SK-N-SH (cell line): ENCODE results near the gene ACCS. TPM values are rescaled to one million over a fixed set of nuclear protein-coding genes. Genes with fewer than 3 reads are reported as not detected.

Source experiments
- CTCF ChIA-PET: fragments of 300-600, 350-600 bp; formaldehyde crosslinking; extraction: SDS; loops from one replicate; lab custom pipeline; 2021; lab: Yijun Ruan, JAX
- POLR2A ChIA-PET: fragments of 350-600 bp; sonication (Branson Sonifier 250); formaldehyde crosslinking; extraction: SDS; loops from one replicate; lab custom pipeline; 2020; ENCODE audit warnings: antibody characterized with exemption, inconsistent platforms; lab: Yijun Ruan, JAX
- DNase-seq: peaks from one replicate; pipeline ENCODE4 v3.0.0; 2012
- H2AFZ ChIP-seq: fragments of 200-600 bp; sonication (generic); 2 replicates; pipeline ENCODE4 v1.8.1; 2016; ENCODE audit warnings: antibody characterized with exemption, mild to moderate bottlenecking, low read depth
- H3F3A ChIP-seq: fragments of 200-600 bp; sonication (generic); replicated peaks from 2 replicates; pipeline ENCODE3; 2016; ENCODE audit warnings: antibody characterized with exemption, mild to moderate bottlenecking; ENCODE audit not compliant: insufficient read depth
- H3K27ac ChIP-seq, 2 experiments: fragments of 200-500 bp in 1 of 2; fragments of 200-600 bp in 1 of 2; sonication (Bioruptor generic) in 1 of 2; sonication (generic), shearing (Covaris generic) in 1 of 2; 2 replicates each; pipeline versions ENCODE4 v1.5.1 to v1.6.1; 2014 to 2016; ENCODE audit warnings: low read depth in 2 of 2, inconsistent platforms in 1 of 2, low read length in 1 of 2, mild to moderate bottlenecking in 1 of 2, mixed read lengths in 1 of 2
- H3K27me3 ChIP-seq: fragments of 200-600 bp; sonication (generic), shearing (Covaris generic); 2 replicates; pipeline ENCODE4 v1.6.1; 2016; ENCODE audit warnings: mixed run types; ENCODE audit not compliant: insufficient read depth
- H3K36me3 ChIP-seq, 2 experiments: fragments of 200-500 bp in 1 of 2; fragments of 200-600 bp in 1 of 2; sonication (Bioruptor generic) in 1 of 2; sonication (generic) in 1 of 2; replicated peaks in 1 of 2; 2 replicates each; pipeline versions ENCODE3 to v1.5.1; 2014 to 2016; ENCODE audit warnings: low read length in 1 of 2, mild to moderate bottlenecking in 1 of 2; ENCODE audit not compliant: insufficient read depth in 2 of 2, control insufficient read depth in 1 of 2
- H3K4me1 ChIP-seq, 2 experiments: fragments of 200-500 bp in 1 of 2; fragments of 200-600 bp in 1 of 2; sonication (Bioruptor generic) in 1 of 2; sonication (generic), shearing (Covaris generic) in 1 of 2; 2 replicates each; pipeline versions ENCODE4 v1.5.1 to v1.6.1; 2014 to 2016; ENCODE audit warnings: low read depth in 1 of 2, low read length in 1 of 2, mixed run types in 1 of 2; ENCODE audit not compliant: insufficient read depth in 2 of 2, control insufficient read depth in 1 of 2
- H3K4me2 ChIP-seq: fragments of 200-600 bp; sonication (generic), shearing (Covaris generic); 2 replicates; pipeline ENCODE4 v1.6.1; 2017; ENCODE audit warnings: mixed run types
- H3K4me3 ChIP-seq, 2 experiments: fragments of 200-500 bp in 1 of 2; fragments of 200-600 bp in 1 of 2; sonication (Bioruptor generic) in 1 of 2; sonication (generic), shearing (Covaris generic) in 1 of 2; 2 replicates each; pipeline versions ENCODE4 v1.5.1 to v1.8.1; 2014 to 2016; ENCODE audit warnings: low read depth in 2 of 2, inconsistent platforms in 1 of 2, low read length in 1 of 2, mild to moderate bottlenecking in 1 of 2, mixed read lengths in 1 of 2, moderate library complexity in 1 of 2
- H3K79me2 ChIP-seq: fragments of 200-600 bp; sonication (generic); 2 replicates; pipeline ENCODE4 v1.8.1; 2017; ENCODE audit warnings: mild to moderate bottlenecking; ENCODE audit not compliant: insufficient read depth
- H3K9ac ChIP-seq: fragments of 200-600 bp; sonication (generic); 2 replicates; pipeline ENCODE4 v1.6.1; 2017; ENCODE audit warnings: mixed run types
- H3K9me2 ChIP-seq: fragments of 200-600 bp; sonication (generic); 2 replicates; pipeline ENCODE4 v1.6.1; 2017; ENCODE audit warnings: mixed run types
- H3K9me3 ChIP-seq: fragments of 200-600 bp; sonication (generic); 2 replicates; pipeline ENCODE4 v1.6.1; 2017; ENCODE audit warnings: mixed run types, mild to moderate bottlenecking, moderate library complexity
- H4K20me1 ChIP-seq: fragments of 200-600 bp; sonication (generic); 2 replicates; pipeline ENCODE4 v1.6.1; 2017; ENCODE audit warnings: mild to moderate bottlenecking, mixed run types; ENCODE audit not compliant: insufficient read depth
- CHD2 ChIP-seq: fragments of 150-350 bp; IDR thresholded peaks from 2 replicates; pipeline ENCODE4 v1.6.1; 2018; ENCODE audit warnings: low read length; ENCODE audit not compliant: partially characterized antibody
- CTCF ChIP-seq: fragments of 200-600 bp; sonication (generic); IDR thresholded peaks from 2 replicates; pipeline ENCODE4 v1.6.1; 2017; ENCODE audit warnings: antibody characterized with exemption, mild to moderate bottlenecking, moderate library complexity
- EP300 ChIP-seq, 2 experiments: IDR thresholded peaks; 2 replicates each; pipeline versions ENCODE4 v1.4.0 to v1.6.1; 2012; ENCODE audit warnings: borderline replicate concordance in 1 of 2, low read depth in 1 of 2, low read length in 1 of 2
- EZH2phosphoT487 ChIP-seq: fragments of 200-600 bp; sonication (generic); IDR thresholded peaks from 2 replicates; pipeline ENCODE4 v1.6.1; 2017; ENCODE audit warnings: low read depth, mixed run types, mild to moderate bottlenecking, antibody characterized with exemption, moderate library complexity, borderline replicate concordance
- FOSL2 ChIP-seq: IDR thresholded peaks from 2 replicates; pipeline ENCODE4 v1.4.0; 2012; ENCODE audit warnings: low read depth, mild to moderate bottlenecking, moderate library complexity, borderline replicate concordance
- GATA2 ChIP-seq: sonication (generic); formaldehyde crosslinking; IDR thresholded peaks from 2 replicates; pipeline ENCODE4 v1.5.0; 2020; ENCODE audit warnings: mild to moderate bottlenecking, missing genetic modification reagents
- JUND ChIP-seq: IDR thresholded peaks from 2 replicates; pipeline ENCODE4 v1.4.0; 2012
- MAX ChIP-seq: IDR thresholded peaks from 2 replicates; pipeline ENCODE4 v1.4.0; 2012; ENCODE audit warnings: low read depth
- MXI1 ChIP-seq: IDR thresholded peaks from 2 replicates; pipeline ENCODE4 v1.6.1; 2012; ENCODE audit warnings: mild to moderate bottlenecking, low read depth, low read length, improper control_type of control experiment
- NFIC ChIP-seq: IDR thresholded peaks from 2 replicates; pipeline ENCODE4 v1.4.0; 2012; ENCODE audit warnings: borderline replicate concordance
- NRF1 ChIP-seq: IDR thresholded peaks from 2 replicates; pipeline ENCODE4 v1.6.1; 2012; ENCODE audit warnings: low read depth, mild to moderate bottlenecking, low read length
- POLR2AphosphoS5 ChIP-seq: IDR thresholded peaks from 2 replicates; pipeline ENCODE4 v1.6.1; 2012; ENCODE audit warnings: low read depth, low read length
- RAD21 ChIP-seq: IDR thresholded peaks from 2 replicates; pipeline ENCODE4 v1.6.1; 2012; ENCODE audit warnings: mild to moderate bottlenecking, low read length
- RCOR1 ChIP-seq: fragments of 150-350 bp; IDR thresholded peaks from 2 replicates; pipeline ENCODE4 v1.6.1; 2017; ENCODE audit warnings: antibody characterized with exemption, low read length
- TAF1 ChIP-seq: IDR thresholded peaks from 2 replicates; pipeline ENCODE4 v1.6.1; 2012; ENCODE audit warnings: low read depth, mild to moderate bottlenecking, low read length, moderate library complexity, borderline replicate concordance
- TEAD4 ChIP-seq: IDR thresholded peaks from 2 replicates; pipeline ENCODE4 v1.4.0; 2012; ENCODE audit warnings: mild to moderate bottlenecking, borderline replicate concordance; ENCODE audit not compliant: insufficient read depth
- USF1 ChIP-seq: IDR thresholded peaks from 2 replicates; pipeline ENCODE4 v1.4.0; 2012; ENCODE audit warnings: low read depth, borderline replicate concordance
- YY1 ChIP-seq: IDR thresholded peaks from 2 replicates; pipeline ENCODE4 v1.4.0; 2012; ENCODE audit warnings: low read depth, mild to moderate bottlenecking
- ZBTB33 ChIP-seq: IDR thresholded peaks from 2 replicates; pipeline ENCODE4 v1.4.0; 2012; ENCODE audit warnings: low read depth, borderline replicate concordance
- WGBS: methylation state at CpG from one replicate; pipeline ENCODE4 v1.1.6; 2017; ENCODE audit warnings: low lambda C conversion rate; 5-methylcytosine and 5-hydroxymethylcytosine counted together
- polyA plus RNA-seq, 3 experiments: library from polyadenylated mRNA; depleted of rRNA; stranded (reverse); fragments of >200 nt; gene quantifications; 2 replicates each; pipeline ENCODE4 v1.2.3, GENCODE V29; 2012

Gene ACCS
- polyA plus RNA-seq, 1 of the 3 experiments (the other 2 are of a cell fraction): 28.5 TPM

- ChIA-PET POLR2A (no interaction called here), CTCF (interaction anchor here (0.7 to 2.0 kb wide), 6 partner anchors 11 to 167 kb away, joined by 3 to 6 read pairs (median 4); no protein-coding TSS in a partner anchor)
- Histone ChIP-seq H3K9me3 (no peaks in the 10 kb centered on the region), H3K27me3 (no peaks in the 10 kb centered on the region; the same call in 1 of the 2 replicates), H3K9me2 (no peaks in the 10 kb centered on the region), H3K36me3 (no peaks in the 10 kb centered on the region), H2AFZ (no peak overlapping the region), H3F3A (no peaks in the 10 kb centered on the region), H3K9ac (no peak overlapping the region), H3K79me2 (no peaks in the 10 kb centered on the region), H3K4me3 (no peak overlapping the region), H3K4me2 (no peak overlapping the region), H3K4me1 (no peaks in the 10 kb centered on the region), H4K20me1 (no peaks in the 10 kb centered on the region), H3K27ac (no peak overlapping the region)
- 66% methylated on average over 6 of the region's 6 CpGs for WGBS
- no peak for DNase-seq
- TF ChIP-seq RCOR1 (no peak), MAX (no peak), TEAD4 (no peak), EP300 (IDR thresholded peaks at IDR 0.05; ENCODE audit: borderline replicate concordance in 1 of 2, low read depth in 1 of 2, low read length in 1 of 2) (no peak), EZH2phosphoT487 (no peak), YY1 (no peak), JUND (no peak), TAF1 (no peak), NFIC (no peak), CHD2 (no peak), POLR2AphosphoS5 (no peak), CTCF (no peak), MXI1 (no peak), USF1 (no peak), FOSL2 (no peak)
Observed at GRCh38 chr11:44057340-44057739, 8.7 kb upstream of the ACCS start.

- no peaks in the 10 kb centered on the region for H3K9me3 ChIP-seq
- CTCF ChIA-PET: interaction anchor here (1.3 to 2.0 kb wide), 3 partner anchors 21 to 168 kb away, joined by 3 to 6 read pairs (median 4); no protein-coding TSS in a partner anchor
- no peak overlapping the region for H3K4me3 ChIP-seq
- no peaks in the 10 kb centered on the region for H3K9me2 ChIP-seq
- WGBS: 82% methylated on average over 4 of the region's 6 CpGs
- H4K20me1 ChIP-seq: no peaks in the 10 kb centered on the region
- no peak overlapping the region for H3K27ac ChIP-seq
- H3K4me2 ChIP-seq: no peak overlapping the region
- no peak for DNase-seq
- H3F3A ChIP-seq: no peaks in the 10 kb centered on the region
- no peak overlapping the region for H3K9ac ChIP-seq
- H3K79me2 ChIP-seq: no peaks in the 10 kb centered on the region
- H2AFZ ChIP-seq: no peak overlapping the region
- POLR2A ChIA-PET: no interaction called here
- no peaks in the 10 kb centered on the region for H3K36me3 ChIP-seq
- no peaks in the 10 kb centered on the region; the same call in 1 of the 2 replicates for H3K27me3 ChIP-seq
- TF ChIP-seq MXI1: no peak
- TF ChIP-seq RAD21: no peak
- no peak for TF ChIP-seq RCOR1
- no peak for TF ChIP-seq EZH2phosphoT487
- no peak for TF ChIP-seq NRF1
- TF ChIP-seq TAF1: no peak
- no peak for TF ChIP-seq EP300 (IDR thresholded peaks at IDR 0.05; ENCODE audit: borderline replicate concordance in 1 of 2, low read depth in 1 of 2, low read length in 1 of 2)
- TF ChIP-seq ZBTB33: no peak
- TF ChIP-seq TEAD4: no peak
- no peak for TF ChIP-seq GATA2 (CRISPR knock-in tag)
- no peak for TF ChIP-seq CHD2
- no peaks in the 10 kb centered on the region for H3K4me1 ChIP-seq
Observed at GRCh38 chr11:44058275-44058674, 7.8 kb upstream of the ACCS start.
